ENCODE measurements around the gene SCAP.

The SCAP gene

DNA sequence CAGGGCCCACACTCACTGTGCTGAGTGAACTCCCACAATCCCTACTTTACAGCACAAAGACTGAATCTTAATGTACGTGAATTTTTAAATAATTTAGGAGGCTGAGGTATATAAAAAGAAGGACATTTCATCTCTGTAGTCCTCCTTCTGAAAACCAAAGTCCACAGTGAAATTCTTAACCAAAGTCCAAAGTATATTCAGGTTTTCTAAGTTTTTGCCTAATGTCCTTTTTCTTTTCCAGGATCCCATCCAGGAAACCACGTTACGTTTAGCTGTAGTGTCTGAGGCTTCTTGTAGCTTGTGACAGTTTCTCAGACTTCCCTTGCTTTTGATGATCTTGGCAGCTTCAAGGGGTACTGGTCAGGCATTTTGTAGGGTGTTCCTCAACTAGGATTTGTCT lies 44.5 kb downstream of the SCAP start:
- no peak for DNase-seq (ENCODE audit: low read depth)

DNA sequence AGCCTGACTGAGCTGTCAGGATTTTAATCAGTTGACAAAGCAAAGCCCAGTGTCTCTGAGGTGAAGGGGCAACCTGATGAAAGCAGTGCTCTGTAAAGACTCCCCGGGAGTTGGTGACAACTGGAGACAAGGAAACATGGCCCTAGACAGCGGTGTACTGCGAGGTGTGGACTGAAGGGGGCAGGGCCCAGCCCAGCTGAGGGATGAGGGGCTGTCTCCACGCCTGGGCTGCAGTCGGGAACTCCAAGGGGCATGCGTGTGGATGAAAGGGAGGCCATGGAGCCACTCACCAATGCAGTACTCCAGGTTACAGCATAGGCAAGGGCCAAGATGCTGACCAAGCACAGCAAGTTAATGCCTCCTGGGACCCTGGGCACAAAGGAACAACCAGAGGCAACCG lies 45.1 kb downstream of the SCAP start:
- DNase-seq (ENCODE audit: low read depth) = no peak

DNA sequence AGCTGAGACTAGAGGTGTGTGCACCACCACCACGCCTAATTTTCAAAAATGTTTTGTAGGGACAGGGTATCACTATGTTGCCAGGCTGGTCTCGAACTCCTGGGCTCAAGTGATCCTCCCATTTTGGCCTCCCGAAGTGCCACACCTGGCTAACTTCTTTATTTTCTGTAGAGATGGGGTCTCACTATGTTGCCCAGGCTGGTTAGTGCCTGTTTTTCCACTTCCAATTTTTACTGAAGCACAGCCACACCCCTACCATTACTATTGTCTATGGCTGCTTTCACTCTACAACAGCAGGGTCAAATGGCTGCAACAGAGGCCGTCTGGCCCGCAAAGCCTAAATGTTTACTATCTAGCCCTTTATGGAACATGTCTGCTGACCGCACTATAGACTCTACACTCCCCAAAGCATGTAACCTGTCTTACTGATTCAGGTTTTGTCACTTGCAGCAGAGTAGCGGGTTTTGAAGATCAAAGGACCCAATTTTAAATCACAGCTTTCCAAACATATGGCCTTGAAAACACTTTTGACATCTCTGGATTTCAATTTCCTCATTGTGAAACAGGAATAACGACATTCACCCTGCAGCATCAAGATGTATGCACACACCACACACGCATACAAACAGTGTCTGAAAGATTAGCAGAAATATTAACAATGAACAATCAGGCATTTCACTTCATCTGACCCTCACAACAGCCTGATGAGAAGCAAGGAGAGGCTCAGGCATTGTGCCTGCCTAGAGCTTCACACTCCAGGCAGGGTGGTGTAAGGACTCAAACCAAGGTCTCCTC lies 46.1 kb downstream of the SCAP start:
- no peak for DNase-seq (ENCODE audit: low read depth)

DNA sequence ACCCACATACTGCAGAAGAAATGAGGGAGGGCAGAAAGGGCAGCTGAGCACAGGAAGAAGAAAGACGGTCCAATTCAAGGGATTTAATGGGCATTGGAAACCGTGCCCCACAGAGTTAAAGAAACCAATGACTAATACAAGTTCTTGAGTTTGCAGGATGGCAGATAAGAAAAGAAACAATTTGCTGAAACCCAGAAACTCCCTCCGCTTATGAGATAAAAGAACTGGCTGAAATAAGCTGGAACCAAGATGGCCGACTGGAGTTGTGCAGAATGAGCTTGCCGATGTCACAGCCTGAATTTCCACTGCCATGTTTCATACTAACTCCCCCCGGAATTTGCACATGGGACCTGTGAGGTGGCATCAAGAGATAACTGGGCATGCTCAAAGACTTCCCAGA lies 47.1 kb downstream of the SCAP start:
- DNase-seq (ENCODE audit: low read depth) = no peak

DNA sequence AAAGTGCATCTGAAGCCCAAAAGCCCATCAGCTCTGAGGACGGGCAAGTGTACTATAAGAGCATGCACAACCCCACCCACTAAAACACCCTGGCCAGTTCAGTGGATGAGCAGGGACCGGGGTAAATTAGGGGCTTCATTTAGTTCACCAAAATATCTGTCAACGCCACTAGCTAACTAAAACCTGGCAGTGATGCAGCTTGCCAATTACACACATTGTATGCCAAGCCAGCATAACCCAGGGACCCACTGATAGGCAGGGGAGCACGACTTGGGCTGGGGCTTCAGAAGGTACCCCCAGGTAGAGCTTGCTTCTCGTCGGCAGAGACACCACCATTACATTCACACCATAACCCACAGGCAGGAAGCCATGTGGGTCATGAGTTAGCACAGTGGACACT lies 47.9 kb downstream of the SCAP start:
- DNase-seq (ENCODE audit: low read depth) = no peak

DNA sequence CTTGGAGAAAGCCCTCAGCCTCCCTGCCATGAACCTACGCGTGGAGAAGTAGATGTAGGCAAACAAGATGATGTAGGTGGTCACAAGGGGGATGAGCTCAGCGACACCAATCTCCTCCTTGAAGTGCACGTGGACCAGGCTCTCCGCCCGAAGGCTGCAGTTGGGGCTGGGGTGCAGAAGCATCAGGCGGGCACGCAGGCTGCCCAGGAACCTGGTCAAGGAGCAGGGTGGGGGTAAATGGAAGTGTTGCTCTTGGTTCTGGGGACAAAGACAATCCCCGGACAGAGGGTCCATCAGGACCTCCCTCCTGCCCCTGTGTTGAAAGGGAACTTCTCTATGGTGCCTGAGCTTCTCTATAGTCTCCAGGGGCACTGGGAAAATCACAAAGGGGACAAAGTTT lies 49.8 kb downstream of the SCAP start:
- DNase-seq (ENCODE audit: low read depth) = no peak

DNA sequence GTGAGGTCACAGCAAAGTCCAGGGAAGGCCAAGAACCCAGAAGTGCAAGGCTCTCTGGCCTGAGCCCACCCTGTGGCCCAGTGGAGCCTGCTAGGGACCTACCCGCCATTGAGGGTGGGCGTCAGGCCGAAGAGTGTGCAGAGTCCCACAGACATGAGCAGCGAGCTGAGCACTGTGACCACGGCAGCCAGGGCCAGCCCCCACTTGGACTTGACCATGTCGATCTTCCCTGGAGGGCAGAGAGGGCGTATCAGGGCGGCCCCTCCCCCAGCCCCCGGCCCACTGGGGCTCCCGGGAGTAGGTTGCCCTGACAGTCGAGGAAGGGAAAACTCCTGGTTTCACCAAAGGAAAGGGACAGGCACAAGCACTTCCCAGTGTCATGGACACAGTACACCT lies 50.4 kb downstream of the SCAP start:
- no peak for DNase-seq (ENCODE audit: low read depth)

DNA sequence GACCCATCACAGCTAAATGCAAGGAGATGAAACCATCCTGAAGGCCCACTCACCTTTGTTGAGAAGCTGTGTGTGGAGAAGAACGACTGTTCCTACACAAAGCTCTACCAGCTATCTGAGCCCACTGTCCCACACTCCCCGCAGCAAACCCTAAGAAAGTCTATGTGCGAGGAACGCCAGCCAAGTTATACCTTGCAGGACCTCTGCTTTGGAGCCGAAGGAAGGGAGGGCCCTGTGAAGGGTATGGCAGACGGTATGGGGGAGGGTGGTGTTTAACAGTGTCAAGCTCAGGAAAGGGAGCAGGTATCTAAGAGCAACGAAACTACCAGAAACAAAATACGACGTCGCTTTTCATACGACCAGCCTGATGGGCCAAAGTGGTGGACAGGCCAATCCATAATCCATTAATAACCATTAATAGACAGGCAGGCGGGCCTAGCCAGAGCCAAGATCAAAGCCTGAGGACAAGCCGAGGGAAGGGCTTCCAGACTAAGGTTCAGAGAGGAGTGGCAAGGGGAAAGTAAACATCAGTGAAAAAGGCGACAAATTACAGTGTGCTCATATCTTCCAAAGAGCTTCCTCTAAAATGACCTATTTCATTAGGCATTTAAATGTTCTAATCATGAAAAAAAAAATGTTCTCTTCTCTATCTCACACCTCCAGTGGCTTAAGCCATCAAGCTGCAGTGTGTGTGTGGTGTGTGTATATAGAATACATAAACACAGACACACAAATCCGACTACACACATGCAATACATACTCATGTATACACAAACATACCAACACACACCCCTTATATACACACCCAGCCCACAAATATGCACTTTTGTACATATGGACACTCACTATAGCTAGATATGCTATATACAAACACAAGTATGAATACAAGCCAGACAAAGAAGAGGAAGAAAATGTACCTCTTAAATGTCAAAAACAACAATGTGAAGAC lies 51.0 kb downstream of the SCAP start:
- DNase-seq (ENCODE audit: low read depth) = no peak

DNA sequence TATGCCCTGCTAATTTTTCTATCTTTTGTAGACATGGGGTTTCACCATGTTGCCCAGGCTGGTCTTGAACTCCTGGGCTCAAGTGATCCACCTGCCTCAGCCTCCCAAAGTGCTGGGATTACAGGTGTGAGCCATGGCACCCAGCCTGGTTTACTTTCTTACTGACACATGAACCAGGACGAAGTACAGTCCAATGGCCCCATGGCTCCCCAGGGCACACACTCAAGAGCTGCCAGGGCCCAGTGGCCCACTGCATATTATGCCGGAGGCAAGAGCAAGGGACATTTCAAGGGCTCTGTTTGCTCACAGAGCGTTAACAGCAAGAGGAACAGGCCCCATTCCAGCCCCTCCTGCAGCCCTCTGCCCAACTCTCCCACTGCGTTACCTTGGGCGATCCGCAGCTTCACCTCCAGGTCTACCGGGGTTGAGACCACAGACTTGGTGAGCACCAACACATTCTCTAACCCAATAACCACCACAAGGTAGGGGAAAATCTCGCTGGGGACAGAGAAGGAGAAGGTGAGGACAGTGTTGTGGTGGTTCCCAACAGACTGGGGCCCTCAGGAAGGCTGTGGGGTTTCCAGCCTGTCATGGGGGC lies 52.1 kb downstream of the SCAP start:
- no peak for DNase-seq (ENCODE audit: low read depth)

DNA sequence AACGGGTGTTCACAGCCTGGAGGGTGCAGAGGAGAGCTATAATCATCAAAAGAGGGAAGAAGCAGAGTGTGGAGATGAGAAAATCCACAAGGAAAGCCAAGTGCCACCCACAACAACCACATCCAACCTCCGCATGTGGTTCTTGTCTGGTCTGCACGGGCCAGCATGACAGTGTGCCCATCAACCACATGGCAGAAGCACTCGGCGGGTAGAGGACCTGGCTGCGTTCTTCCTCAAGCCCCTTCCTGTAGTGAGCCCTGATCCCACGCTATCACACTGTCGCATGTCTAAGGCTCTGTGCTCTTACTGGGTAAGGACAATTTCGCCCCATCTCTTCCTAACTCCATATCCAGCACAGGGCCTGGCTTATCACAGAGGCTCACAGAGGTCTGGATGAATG lies 53.0 kb downstream of the SCAP start:
- DNase-seq (ENCODE audit: low read depth) = no peak

DNA sequence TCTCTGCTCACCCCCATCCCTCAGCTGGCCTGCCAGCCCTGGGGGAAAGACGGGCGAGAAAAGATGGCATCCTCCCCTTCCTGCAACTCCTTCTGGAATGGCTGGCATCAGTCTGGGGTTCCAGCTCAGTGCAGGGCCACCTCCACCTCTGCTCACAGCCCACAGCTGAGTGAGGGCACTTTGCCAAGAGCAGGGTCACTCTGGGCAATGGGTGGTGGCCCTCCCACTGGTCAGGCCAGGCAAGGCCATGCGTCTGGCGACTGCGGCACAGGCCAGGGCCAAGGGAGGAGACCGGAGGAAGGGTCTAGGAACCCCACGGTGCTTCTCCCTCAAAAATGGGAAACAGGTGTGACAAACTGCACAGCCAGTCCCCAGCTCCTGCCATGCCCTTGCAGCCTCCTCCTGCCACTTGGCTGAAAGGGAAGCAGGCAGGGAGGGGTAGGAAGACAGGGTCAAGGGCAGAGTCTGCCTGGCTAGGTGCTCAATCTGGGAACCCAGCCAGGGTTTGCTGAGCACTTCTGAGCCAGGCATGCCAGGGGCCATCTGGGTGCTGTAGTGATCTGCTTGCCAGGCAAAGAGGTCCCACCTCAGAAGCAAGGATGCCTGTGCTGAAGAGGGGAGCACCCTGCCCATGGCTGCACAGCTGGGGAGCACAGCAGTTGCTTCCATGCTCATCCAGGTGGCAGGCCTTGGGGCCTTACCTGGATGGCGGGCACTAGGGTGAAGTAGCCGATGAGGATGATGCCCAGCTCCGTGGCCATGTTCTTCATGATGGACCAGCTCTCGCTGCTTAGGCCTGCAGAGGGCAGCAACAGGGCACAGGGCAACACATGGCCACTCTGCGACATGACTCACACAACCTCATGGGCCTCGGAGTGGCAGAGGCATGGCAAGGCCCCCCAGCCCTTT lies 53.7 kb downstream of the SCAP start:
- no peak for DNase-seq (ENCODE audit: low read depth)

DNA sequence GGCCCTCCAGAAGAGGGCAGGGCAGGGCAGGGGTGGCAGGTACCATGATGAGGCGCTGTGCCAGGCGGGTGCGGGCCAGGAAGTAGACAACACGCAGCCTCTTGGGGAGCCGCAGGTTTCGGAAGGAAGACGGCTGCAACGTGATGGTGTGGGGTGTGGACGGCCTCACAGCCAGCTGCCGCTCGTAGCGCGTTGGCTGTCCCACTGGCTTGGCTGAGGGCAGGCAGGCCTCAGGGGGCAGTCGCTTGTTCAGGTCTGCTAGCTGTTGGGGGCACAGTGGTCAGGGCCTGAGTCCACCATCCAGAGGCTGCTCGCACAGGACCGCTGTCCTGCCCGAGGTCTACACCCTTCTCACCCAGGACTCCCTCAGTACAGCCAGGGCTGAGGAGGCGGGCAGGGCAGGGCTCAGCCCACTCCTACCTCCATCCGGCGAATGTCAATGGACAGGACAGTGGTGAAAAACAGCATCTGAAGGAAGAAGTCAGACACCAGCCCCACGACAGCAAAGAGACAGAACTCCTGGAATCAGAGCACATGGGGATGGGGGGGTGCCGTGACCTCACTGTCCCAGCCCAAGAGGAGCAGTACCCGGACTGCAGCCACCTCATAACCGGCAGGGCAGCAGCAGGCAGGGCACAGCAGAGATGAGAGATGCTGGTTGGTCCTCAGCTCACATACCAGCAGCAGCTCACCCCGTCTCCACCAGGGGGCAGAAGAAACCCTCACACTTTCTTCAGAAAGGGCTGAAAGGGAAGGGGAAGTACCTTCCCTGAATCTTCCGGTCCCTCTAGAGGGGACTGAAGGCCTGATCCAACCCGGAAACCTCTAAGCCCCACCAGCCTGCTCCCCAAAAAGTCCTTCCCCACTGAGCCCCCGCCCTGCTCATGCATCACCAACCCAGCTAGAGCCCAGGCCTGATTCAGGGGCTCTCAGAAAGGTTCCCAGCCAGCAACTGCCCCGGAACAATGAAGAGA lies 54.9 kb downstream of the SCAP start:
- peak; percentile 77 for DNase-seq (ENCODE audit: low read depth)

DNA sequence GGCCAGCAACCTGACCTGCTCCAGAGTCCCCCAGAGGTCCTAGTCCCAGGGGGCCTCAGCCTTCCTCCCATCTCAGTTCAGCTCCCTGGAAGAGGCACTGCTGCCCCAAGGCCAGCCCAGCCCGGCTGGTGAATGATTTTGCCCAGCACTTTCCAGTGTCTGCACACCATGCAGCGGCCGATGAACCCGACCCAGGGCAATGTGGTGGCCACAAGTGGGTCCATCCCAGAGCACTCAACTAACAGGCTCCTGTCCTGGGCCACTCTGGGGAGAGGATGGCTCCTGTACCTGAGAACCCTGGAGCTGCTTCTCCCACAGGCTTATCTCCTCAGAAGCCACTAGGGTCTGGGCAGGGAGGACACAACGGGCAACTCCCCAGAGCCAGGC lies 55.7 kb downstream of the SCAP start:
- no peak for DNase-seq (ENCODE audit: low read depth)

DNA sequence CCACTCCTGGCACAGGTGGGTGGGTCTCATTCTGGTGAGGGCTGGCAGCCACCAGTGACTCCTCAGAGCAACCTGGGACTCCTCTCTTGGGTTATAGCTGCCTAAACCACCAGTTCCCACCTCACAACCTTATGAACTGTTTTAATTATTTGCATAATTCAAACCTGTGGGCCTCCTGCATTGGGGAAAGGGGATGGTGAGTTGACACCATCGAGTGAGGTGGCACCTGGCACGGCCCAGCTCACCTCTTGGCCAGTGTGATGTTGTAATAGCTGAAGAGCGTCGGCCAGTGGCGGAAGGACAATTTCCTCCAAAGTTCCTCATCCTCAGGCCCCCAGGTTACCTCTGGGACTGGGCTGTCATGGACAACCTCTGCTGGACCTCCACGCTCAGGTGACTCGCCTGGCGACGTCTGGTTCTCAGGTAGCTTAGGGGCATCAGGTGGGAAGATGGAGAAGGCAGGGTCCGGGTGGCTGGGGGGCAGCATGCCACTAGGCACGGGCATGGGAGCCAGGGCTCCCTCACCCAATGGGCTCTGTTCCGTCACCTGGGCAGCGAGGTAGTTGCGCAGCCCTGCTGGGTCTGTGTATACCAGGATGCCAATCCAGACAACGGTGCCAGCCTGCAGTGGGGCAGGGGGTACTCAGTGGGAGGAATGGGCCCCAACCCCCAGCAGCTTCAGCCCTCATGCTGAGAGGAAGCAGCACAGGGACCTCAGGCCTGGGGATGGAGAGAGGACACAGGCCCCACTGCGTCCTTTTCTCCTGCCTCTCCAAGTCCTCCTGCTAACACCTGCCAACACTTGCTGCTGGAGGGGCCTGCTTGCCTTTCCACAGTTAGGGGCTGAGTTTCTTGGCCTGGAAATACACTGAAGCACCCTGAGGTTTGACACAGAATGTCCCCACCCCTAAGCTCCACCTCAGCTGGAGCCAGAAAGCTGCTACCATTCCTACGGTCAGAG lies 56.4 kb downstream of the SCAP start:
- DNase-seq (ENCODE audit: low read depth) = no peak

DNA sequence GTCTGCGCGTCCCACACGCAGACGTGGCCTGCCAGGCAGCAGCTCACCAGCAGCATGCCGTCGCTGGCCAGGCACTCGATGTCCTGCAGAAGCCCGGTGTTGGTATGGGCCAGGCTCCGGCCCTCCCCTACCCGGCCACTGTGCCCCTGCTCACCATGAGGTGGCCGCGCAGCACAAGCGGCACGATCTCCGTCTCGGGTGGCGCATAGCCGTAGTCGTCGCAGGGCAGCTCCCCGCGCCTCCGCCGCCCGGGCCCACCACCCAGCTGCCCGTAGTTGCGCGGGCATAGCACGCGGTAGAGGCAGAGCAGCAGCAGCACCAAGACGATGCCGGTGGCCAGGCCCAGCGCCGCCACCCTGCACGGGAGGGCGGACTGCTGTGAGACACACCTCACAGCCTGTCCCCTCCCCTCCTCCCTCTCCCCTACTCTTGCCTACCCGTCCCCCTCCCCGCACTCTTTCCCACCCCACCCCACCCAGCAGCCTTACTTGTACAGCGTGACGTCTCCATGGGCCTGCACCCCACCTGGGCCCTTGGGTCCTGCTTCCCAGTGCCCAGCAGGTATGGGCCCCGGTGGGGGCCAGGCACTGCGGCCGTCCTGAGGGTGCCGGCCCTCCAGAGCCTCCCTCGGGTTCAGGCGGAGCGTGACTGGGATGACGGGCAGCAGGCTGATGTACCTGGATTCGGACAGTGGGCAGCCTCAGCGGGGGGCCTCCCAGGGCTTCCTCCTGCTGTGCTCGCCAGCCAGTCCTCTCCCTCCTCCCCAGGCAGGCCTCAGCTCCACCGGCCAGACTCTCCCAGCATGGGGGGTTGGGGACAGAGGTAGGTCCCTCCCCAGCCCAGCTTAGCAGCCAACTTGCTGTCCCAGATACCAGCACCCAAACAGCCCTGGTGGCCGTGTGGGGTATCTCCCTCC lies 57.3 kb downstream of the SCAP start:
- no peak for DNase-seq (ENCODE audit: low read depth)

DNA sequence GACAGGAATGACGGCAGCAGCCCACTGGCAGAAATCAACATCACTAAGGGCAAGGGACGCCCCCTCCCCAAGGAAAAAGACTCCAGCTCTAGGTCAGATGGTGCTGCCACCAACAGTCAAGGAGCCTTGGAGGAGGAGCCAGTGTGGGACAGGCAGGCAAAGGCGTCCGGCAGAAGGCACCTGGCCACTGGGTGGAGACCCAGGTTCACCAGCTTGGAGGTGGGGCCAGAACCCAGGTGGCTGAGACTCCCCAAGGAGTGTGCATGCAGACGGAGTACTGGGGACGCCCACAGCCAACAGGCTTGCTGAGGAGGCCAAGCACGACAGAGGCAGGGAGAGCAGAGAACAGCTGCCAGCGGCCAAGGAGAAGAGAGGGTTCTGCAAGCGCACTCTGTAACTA lies 59.7 kb downstream of the SCAP start:
- no peak for DNase-seq (ENCODE audit: low read depth)

DNA sequence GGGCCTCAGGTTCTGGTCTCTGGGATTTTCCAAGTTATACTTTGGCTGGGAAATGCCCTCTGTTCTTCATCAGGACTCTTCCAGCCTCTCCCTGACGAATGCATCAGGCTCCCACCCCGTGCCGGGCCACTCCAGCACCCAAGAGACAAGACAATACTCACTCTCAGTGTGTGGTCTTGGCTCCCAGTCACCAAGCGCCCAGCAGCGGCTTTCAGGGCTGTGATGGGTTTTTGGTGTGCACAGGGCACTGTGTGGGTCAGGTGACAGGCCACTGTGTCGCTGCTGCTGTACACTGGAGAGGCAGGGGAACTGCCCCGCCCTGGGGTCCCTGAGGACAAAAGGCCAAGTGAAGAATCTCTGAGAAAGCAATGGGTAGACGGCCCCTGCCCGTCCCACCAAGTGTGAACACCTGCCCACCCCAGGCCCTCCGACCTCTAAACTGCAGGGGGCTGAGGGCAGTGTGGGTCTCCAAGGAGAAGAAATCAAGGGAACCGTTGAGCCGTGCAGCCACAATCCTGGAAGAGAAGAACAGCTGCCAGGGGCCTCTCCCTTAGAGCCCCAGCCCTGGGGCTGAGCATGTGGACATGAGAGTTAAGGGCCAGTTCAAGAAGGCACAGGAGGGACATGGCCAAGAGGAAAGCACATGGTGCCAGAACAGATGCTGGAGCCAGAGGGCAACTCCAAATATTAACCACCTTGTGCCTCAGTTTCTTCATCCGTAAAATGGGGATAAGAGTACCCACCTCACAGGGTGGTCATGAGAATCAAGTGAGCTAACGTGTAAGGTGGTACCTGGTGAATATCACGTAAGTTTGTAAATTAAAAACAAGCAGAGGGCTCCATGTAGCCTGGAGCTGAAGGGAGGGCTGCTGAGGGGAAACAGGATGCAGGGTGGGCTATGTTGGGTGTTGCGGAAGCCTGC lies 60.8 kb downstream of the SCAP start:
- DNase-seq (ENCODE audit: low read depth) = no peak

Data from stimulated activated CD8-positive, alpha-beta memory T cell treated with anti-CD3 and anti-CD28 coated beads, Interleukin-12 subunit alpha, Interleukin-12 subunit beta, amount 100 ng/mL, for 1 hour (primary cell).